GM18507 (cell line): ENCODE results near the gene LRRC32.
"Not testable (repeated sequence)": the region's sequence is repeated elsewhere in the genome, so short reads cannot be mapped to it uniquely, and the experiment has no call there.

Source experiments
- DNase-seq: peaks from one replicate; pipeline ENCODE4 v3.0.0; 2011; ENCODE audit warnings: low read depth; ENCODE audit not compliant: insufficient read length; ENCODE audit errors: extremely low spot score
- FAIRE-seq: peaks from 2 replicates; lab custom pipeline; 2011; peaks lifted over from hg19 to GRCh38; lab: Jason Lieb, UNC

Gene LRRC32

GRCh38 chr11:76656571-76657081 lies 13.9 kb downstream of the LRRC32 start:
- FAIRE-seq (no peak), DNase-seq (no peak)

DNA sequence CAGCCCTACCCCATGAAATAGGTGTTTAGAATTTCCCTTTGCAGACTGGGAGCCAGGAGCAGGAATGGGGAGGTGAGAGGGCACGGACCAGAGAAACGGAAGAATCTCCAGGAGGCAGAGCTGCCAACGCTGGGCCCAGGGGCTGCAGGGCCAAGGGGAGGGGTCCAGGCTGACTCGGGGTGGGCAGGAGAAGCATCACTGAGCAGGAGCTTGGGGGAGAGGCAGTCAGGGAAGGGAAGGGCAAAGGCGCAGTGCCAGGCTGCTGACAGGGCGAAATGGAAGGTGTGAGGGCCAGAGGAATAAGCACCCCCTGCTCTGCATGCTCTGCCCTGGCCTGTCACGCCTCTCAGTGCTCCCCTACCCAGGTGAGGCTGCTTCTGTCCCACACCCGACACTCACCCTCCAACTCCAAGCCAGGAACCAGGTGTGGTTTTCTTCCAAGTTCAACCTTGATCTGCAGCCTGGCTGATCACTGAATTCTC lies 14.5 kb downstream of the LRRC32 start:
- FAIRE-seq: no peak
- no peak for DNase-seq

DNA sequence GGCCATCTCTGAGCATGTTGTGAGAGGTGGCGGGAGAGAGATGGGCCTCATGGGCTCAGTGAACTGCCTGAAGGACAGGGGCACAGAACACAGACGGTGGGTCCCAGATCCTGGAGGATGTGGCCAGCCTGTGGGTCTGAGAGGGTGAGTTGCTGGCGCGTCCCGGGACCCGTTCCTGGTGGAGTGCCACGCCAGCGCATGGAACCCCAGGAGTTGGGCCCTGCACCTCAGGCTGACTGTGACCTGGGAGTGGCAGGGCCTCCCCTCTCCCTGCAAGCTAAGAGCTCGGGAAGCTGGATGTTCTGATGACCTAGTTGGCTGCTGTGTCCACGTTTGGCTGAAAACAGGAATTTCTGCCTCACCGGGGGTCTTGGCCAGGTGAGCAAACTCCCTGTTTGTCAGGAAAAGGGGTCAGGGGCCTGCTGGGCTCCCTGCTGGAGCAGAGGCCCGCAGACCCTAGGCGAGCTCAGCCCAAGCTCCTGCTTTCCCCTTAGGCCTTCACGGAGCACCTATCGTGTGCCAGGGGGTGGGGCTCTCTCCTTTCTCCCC lies 15.0 kb downstream of the LRRC32 start:
- no peak for FAIRE-seq
- DNase-seq: no peak

DNA sequence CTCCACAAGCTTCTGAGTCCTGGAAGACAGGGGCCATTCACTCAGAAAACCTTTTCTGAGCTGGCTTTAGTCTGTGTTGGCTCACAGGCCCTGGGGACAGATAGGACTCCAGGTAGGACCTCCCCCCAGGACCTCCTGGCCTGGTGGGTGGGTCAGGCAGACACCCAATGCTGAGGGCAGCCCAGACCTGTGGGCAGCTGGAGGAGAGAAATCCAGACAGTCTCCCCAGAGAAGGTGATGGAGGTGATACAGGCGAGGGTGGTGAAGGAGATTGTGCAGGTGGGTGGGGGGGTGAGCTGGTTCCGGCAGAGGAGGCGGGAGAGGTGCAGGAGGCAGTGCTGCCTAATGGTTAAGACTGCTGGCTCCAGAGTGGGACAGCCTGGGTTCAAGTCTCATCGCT lies 15.6 kb downstream of the LRRC32 start:
- DNase-seq: no peak
- FAIRE-seq: no peak

GRCh38 chr11:76654298-76654851 lies 16.2 kb downstream of the LRRC32 start:
- no peak for FAIRE-seq

GRCh38 chr11:76653674-76654284 lies 16.8 kb downstream of the LRRC32 start:
- DNase-seq: no peak
- no peak for FAIRE-seq

More at GRCh38 chr11:76654298-76654851, 16.2 kb downstream of the LRRC32 start:
- no peak for DNase-seq

GRCh38 chr11:76653012-76653673 lies 17.4 kb downstream of the LRRC32 start:
- FAIRE-seq: no peak
- no peak for DNase-seq

GRCh38 chr11:76649851-76650372 lies 20.6 kb downstream of the LRRC32 start:
- FAIRE-seq: no peak
- DNase-seq: no peak

- no peak for FAIRE-seq
- no peak for DNase-seq
Observed at GRCh38 chr11:76649011-76649410, 21.5 kb downstream of the LRRC32 start.

GRCh38 chr11:76648061-76648460 lies 22.5 kb downstream of the LRRC32 start:
- FAIRE-seq: no peak
- DNase-seq: no peak

- no peak for DNase-seq
- no peak for FAIRE-seq
Observed at GRCh38 chr11:76646882-76647534, 23.5 kb downstream of the LRRC32 start.

- FAIRE-seq (no peak), DNase-seq (no peak)
Observed at GRCh38 chr11:76644591-76644990, 26.0 kb downstream of the LRRC32 start.

GRCh38 chr11:76643711-76644110 lies 26.8 kb downstream of the LRRC32 start:
- not testable (repeated sequence) for DNase-seq, FAIRE-seq

DNA sequence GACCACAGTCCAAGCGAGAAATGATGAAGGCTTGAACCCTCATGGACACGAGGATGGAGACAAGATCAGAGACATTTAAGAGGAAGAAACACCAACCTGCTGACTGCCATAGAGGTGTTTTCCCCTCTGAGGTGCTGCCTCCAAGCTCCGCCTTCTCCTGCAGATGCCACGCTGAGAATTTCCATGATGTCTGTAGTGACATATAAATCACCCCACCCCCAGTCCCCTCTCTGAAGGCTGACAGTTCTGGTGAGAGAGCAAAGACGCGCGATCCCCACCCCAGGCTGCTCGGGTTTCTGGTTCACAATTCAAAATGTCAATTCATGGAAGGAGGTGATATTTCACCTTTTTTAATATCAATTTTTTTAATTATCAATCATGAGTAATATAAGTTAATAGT lies 28.2 kb downstream of the LRRC32 start:
- DNase-seq (no peak), FAIRE-seq (no peak)

- FAIRE-seq (no peak), DNase-seq (no peak)
Observed at GRCh38 chr11:76641905-76642304, 28.6 kb downstream of the LRRC32 start.

DNA sequence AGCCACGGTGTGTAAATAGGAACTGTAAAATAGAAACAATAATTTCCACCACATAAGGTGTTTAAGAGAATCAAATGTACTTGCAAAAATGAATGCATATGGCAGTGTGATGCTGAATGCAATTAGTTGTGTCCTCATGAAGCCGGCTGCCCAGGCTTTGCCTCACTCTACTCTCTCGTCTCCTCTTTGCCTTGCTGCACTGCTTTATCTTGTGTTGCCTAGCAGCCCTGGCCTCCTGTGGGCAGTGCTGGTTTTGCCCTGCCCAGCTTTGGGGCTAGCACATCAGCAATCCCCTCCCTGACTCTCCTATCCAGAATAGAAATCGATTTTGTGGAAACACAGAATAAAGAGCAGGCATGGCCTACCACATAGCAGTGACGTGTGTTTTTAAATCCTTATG lies 30.0 kb downstream of the LRRC32 start:
- FAIRE-seq (no peak), DNase-seq (no peak)

GRCh38 chr11:76639621-76640020 lies 30.9 kb downstream of the LRRC32 start:
- no peak for DNase-seq
- FAIRE-seq: no peak

DNA sequence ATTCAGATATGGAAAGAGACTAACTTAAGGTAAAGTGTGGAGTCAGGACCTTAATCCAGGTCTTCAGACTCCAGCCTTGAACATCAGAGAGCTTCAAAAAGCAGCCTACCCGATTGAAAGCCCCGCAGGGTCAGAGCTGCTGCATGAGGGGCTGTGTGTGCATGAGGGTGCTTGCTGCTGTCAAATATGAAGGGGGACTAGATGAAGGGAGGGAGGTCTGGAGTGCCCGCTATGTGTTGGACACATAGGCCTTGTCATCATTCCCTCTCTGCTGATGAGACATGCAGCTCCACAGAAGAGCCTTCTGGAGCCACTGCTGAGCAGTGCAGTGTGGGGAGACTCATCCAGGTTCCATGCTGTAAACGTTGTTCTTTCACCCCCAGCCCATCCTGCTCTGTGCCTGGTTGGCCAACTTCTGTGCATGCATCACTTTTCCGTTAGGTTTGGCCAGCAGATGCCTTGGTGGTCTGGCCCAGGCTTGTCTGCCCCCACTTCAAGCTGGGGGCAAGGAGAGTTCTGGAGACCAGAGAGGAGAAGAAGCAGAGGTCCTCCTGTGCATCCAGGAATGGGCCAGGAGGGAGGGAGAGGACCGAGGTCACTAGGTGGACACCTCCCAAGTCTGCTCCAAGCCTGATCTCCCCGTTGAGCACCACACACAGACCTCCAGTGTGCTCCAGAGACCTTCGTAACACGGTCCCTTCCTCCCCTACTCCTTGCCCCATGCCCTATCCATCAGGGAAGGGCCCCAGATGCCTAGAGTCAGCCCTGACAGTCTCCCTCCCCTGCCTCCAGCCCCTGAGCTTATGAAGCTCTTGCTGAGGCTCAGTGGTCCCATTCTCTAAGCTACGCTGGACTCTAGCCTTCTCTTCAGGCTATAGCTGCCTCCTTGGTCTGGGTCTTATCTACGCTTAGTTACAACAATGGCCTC lies 32.0 kb downstream of the LRRC32 start:
- DNase-seq (no peak), FAIRE-seq (no peak)
